ENCODE results near the gene GPR31.

GPR31 gene

GRCh38 chr6:167116109-167116837 lies 41.5 kb downstream of the GPR31 start:
- DNase-seq = no peak

- no peak for DNase-seq
These were observed 42.7 kb downstream of the GPR31 start for GRCh38 chr6:167115054-167115453.

- DNase-seq = no peak
These were observed 43.6 kb downstream of the GPR31 start for GRCh38 chr6:167113935-167114910.

GRCh38 chr6:167113047-167113754 lies 44.6 kb downstream of the GPR31 start:
- no peak for DNase-seq

GRCh38 chr6:167112421-167112820 lies 45.4 kb downstream of the GPR31 start:
- no peak for DNase-seq

GRCh38 chr6:167111597-167111996 lies 46.2 kb downstream of the GPR31 start:
- DNase-seq = no peak

GRCh38 chr6:167109651-167110050 lies 48.1 kb downstream of the GPR31 start:
- DNase-seq = no peak

- DNase-seq = no peak
These were observed 49.5 kb downstream of the GPR31 start for GRCh38 chr6:167108278-167108677.

- no peak for DNase-seq
These were observed 50.0 kb downstream of the GPR31 start for GRCh38 chr6:167107787-167108186.

GRCh38 chr6:167106406-167106805 lies 51.4 kb downstream of the GPR31 start:
- DNase-seq = no peak

Measured in NCI-H446 treated with DMSO at 0.1 percent for 48 hours (cell line).